Measurements from ENCODE around the gene SDR42E2.
"Not testable (repeated sequence)": the region's sequence is repeated elsewhere in the genome, so short reads cannot be mapped to it uniquely, and the experiment has no call there.

SDR42E2 gene

DNA sequence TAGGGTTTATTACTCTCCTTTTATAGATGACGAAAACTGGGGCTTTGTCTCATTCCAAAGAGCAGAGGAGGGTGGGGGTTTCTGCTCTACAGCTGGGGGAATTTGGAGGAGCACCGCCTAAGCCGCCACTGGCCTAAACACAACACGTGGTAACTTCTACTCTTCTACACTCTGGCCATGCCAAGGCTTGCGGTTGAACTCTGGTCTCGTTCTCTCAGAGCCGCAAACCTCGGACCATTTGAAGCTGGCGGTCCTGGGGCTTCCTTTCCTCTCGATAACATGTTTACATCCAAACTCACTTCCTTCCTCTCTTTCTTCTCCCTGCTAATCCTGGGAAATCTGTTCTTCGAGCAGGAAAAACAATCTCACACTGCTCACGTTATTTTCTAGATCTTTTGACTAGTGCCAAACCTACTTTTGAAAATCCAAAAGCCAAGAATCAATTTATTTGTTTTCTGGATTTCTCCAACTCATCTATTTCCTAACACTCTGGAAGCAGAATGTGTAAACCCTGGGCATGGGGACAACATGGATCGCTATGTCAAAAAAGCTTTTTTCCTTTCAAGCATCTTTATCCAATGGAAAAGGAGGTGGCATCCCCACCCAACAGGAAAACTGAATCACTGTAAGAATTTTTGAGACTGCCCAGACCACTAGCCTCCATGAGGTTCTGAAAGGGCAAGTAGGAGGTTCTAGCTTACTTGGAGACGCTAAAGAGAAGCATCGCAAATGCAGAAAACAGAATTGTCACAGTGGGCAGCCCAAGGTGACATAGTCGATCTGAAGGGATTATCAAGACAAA, 30.2 kb downstream of the SDR42E2 start:
- peak; percentile 72 to 86 (median 81) for DNase-seq

- DNase-seq, result no peak
Observed at GRCh38 chr16:22193063-22193411, 30.7 kb downstream of the SDR42E2 start.

- no peak for DNase-seq
Observed at GRCh38 chr16:22194707-22195444, 32.6 kb downstream of the SDR42E2 start.

DNA sequence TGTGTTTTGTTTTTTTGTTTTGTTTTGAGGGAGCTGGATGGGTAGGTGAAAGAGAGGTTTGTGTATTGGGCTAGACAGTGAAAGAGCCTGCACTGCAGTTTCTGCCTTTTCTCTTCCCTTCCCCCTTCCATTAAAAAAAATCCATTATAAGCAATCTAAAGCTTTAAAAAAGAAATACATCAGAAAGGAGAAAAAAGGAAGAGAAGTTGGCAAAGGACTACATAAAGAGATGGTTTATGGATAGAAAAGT, 33.1 kb downstream of the SDR42E2 start:
- DNase-seq, result no peak

GRCh38 chr16:22195695-22196558, 33.6 kb downstream of the SDR42E2 start:
- peak; percentile 70 to 92 (median 83) for DNase-seq

DNA sequence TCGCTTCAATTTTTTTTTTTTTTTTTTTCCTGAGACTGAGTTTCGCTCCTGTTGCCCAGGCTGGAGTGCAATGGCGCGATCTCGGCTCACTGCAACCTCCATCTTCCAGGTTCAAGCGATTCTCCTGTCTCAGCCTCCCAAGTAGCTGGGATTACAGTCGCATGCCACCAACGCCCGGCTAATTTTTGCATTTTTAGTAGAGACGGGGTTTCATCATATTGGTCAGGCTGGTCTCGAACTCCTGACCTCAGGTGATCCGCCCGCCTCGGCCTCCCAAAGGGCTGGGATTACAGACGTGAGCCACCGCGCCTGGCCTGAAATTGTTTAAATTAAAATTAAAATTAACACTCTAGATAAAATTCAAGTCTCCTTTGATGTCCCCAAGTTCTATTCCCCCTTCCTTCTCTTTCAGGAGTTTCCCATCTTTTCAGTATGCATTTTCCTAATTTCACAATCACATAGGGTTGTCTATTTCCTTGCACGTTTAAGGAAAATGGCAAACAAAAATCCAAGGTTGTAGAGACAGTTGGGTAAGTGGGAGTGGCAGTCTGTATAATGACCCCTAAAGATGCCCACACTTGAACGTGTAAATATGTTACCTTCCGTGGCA, 34.4 kb downstream of the SDR42E2 start:
- not testable (repeated sequence) for DNase-seq

DNA sequence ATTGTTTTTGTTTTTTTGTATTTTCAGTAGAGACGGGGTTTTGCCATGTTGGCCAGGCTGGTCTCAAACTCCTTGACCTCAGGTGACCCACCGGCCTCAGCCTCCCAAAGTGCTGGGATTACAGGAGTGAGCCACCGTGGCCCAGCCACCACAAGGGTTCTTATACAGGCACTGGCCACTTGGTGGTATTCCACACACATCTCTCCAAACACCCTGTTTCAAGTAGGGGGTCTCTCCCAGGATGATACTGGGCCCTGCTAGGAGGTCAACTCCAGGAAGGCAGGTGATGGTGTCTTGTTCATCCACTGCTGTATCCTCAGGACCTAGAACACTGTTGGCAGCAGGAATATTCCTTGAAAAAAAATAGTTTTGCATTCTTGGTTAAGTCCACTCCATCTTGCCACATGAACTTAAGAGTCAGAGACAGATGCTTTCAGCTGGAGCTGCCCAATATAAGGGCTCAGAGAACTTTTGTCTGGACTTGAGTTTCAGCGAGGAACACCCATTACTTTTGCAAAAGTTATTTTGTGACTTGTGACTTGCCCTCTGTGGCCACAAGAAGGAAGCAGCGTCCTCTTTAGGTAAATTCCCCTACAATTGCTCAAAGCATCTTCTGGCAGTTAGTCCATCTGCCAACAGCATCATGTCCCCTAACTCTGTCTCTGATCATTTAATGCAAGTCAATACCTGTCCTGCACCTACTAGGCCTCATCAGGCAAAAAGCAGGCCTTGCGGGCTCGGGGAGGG, 36.4 kb downstream of the SDR42E2 start:
- DNase-seq, result no peak

DNA sequence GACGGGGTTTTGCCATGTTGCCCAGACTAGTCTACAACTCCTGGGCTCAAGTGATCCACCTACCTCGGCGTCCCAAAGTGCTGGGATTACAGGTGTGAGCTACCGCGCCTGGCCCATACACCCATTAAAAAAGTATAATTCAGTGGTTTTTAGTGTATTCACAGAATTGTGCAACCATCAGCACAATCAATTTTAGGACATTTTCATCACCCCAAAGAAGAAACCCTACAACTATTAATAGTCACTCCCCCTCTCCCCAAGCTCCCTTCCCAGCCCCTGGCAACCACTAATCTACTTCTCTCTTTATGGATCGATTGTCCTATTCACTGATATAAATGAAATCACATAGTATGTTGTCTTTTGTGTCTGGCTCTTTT, 39.9 kb downstream of the SDR42E2 start:
- DNase-seq, result no peak

GRCh38 chr16:22203091-22203490, 40.8 kb downstream of the SDR42E2 start:
- DNase-seq, result no peak

- no peak for DNase-seq
Observed at GRCh38 chr16:22204091-22204655, 41.9 kb downstream of the SDR42E2 start.

- no peak for DNase-seq
Observed at GRCh38 chr16:22205577-22206012, 43.3 kb downstream of the SDR42E2 start.

- peak; percentile 66 to 91 (median 77) for DNase-seq
Observed at GRCh38 chr16:22206013-22206841, 43.9 kb downstream of the SDR42E2 start, which contains the start of gene EEF2K. Gene EEF2K (plus strand): TSS chr16:22206278. CDS start chr16:22225730, 19,452 bp downstream.

DNA sequence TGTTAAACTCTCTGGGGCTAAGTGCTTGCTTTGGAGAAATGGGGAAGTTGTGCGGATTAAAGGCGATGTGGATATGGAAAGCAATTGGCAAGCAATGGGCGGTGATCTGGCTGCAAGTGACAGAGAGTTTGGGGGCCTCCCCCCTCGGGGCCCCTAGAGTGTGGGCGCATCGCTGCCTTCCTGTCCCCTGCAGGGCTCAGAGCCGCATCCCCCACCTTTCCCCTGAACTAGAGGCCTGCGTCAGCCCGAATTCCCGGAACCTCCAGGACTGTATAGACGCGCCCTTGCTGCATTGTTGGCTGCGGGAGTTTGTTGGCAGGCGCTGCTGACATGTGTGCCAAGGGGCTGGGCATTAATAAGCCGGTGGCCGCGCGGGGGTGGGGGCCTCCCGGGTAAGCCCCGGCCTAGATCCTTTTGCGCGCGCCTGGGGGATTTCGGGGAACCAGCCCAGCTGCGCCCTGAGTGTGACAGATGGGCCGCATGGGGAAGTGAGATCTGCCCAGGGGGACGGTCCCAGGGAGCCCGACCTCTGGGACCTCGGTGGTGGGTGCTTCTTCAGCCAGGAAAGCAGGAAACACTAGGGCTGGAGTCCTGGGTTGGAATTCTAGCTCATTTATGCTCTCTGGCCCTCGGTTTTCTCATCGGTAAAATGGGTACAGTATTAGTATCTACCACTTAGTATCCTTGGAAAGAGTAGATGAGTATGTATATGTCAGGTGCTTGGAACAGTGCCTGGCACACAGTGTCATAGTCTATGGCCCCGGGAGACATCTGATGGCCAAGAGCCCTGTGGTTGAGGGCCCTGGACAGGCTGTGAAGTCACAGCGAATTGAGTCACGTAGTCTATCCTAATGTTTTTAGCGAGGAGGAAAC, 44.8 kb downstream of the SDR42E2 start:
- DNase-seq, result peak; percentile 33 to 45 (median 39)

GRCh38 chr16:22207715-22208360, 45.5 kb downstream of the SDR42E2 start:
- no peak for DNase-seq

DNA sequence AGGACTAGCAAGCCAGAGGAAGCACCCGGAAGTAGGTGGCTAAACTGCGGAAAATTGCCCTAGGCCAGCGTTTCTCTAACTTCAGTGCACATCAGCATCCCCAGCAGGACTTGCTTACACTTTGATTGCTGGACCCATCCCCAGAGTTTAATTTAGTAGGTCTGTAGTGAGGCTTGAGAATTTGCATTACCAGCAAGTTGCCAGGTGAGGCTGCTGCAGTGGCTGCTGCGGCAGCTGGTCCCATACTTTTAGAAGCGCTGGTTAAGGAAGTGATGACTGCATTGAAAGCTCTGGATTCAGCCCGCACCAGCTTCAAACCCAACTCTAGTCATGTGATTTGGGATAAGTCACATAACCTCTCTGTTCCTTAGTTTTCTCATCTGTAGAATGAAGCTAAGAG, 48.0 kb downstream of the SDR42E2 start:
- DNase-seq, result no peak

- no peak for DNase-seq
Observed at GRCh38 chr16:22210854-22211253, 48.5 kb downstream of the SDR42E2 start.

GRCh38 chr16:22213236-22213635, 50.9 kb downstream of the SDR42E2 start:
- DNase-seq, result no peak

DNA sequence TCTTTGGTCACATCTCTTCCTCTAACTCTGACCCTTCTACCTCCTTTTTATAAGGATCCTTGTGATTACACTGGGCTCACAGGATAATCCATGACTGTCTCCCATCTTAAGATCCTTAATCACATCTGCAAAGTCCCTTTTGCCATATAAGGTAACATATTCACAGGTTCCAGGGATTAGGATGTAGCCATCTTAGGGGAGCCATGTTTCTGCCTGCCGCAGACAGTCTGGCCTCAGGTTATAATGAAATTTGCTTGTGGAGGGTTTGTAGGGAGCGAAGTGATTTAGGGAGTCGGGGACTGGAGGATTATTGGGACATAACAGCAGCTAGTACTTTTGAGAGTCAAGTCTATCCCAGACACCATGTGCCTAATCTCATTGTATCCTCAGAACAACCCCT, 51.5 kb downstream of the SDR42E2 start:
- DNase-seq, result no peak

- DNase-seq, result no peak
Observed at GRCh38 chr16:22214402-22214801, 52.1 kb downstream of the SDR42E2 start.
